ENCODE measurements around the gene LOXHD1. TPM values are rescaled to one million over a fixed set of nuclear protein-coding genes. Genes with fewer than 3 reads are reported as not detected.

Gene LOXHD1
- total RNA-seq, 1 donor from 2014 or later: not detected

- Mint-ChIP-seq H3K9me3 (ENCODE audit: unreplicated experiment) (peaks cover 7% of the 10 kb centered on the region), H3K4me1 (ENCODE audit: low read depth, unreplicated experiment) (no peaks in the 10 kb centered on the region), H3K27ac (ENCODE audit: unreplicated experiment) (no peak overlapping the region), H3K4me3 (ENCODE audit: unreplicated experiment) (no peak overlapping the region), H3K36me3 (ENCODE audit: unreplicated experiment) (no peaks in the 10 kb centered on the region), H3K27me3 (ENCODE audit: unreplicated experiment) (peaks cover 7% of the 10 kb centered on the region)
- TF ChIP-seq CTCF (IDR thresholded peaks at IDR 0.05; ENCODE audit: partially characterized antibody, unreplicated experiment): no peak
- DNase-seq: no peak
Observed at GRCh38 chr18:46574743-46575115, 82.3 kb downstream of the LOXHD1 start.

GRCh38 chr18:46574000-46574742, 82.8 kb downstream of the LOXHD1 start:
- Mint-ChIP-seq H3K4me1 (ENCODE audit: low read depth, unreplicated experiment) (no peaks in the 10 kb centered on the region), H3K9me3 (ENCODE audit: unreplicated experiment) (peaks cover 6% of the 10 kb centered on the region), H3K27ac (ENCODE audit: unreplicated experiment) (no peak overlapping the region), H3K27me3 (ENCODE audit: unreplicated experiment) (peaks cover 6% of the 10 kb centered on the region), H3K4me3 (ENCODE audit: unreplicated experiment) (no peak overlapping the region), H3K36me3 (ENCODE audit: unreplicated experiment) (no peaks in the 10 kb centered on the region)
- no peak for DNase-seq
- no peak for TF ChIP-seq CTCF (IDR thresholded peaks at IDR 0.05; ENCODE audit: partially characterized antibody, unreplicated experiment)

DNA sequence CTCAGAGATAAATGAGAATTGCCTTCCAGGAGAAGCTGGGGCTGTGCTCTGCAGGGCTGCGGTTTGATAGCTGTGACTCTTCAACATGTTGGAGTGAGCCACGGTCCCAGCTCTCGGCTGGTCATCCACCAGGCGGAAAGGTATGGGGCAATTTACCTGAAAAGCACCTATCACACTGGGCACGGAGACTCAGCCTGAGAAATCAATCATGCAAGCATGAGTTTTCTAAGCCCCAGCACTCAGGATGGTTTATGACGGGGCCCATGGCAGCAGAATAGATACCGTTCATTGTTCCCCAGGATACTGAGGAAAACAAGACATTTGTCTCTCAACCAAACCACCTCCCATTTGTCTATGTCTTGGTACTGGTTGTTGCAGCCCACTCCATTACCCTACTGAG, 83.9 kb downstream of the LOXHD1 start:
- TF ChIP-seq CTCF (IDR thresholded peaks at IDR 0.05; ENCODE audit: partially characterized antibody, unreplicated experiment): no peak
- H3K4me1 Mint-ChIP-seq (ENCODE audit: low read depth, unreplicated experiment): no peaks in the 10 kb centered on the region
- no peaks in the 10 kb centered on the region for H3K36me3 Mint-ChIP-seq (ENCODE audit: unreplicated experiment)
- DNase-seq: no peak
- H3K27me3 Mint-ChIP-seq (ENCODE audit: unreplicated experiment): peaks cover 6% of the 10 kb centered on the region
- no peak overlapping the region for H3K27ac Mint-ChIP-seq (ENCODE audit: unreplicated experiment)
- H3K4me3 Mint-ChIP-seq (ENCODE audit: unreplicated experiment): no peak overlapping the region
- peaks cover 6% of the 10 kb centered on the region for H3K9me3 Mint-ChIP-seq (ENCODE audit: unreplicated experiment)

GRCh38 chr18:46571756-46572155, 85.3 kb downstream of the LOXHD1 start:
- Mint-ChIP-seq H3K4me1 (ENCODE audit: low read depth, unreplicated experiment) (no peaks in the 10 kb centered on the region), H3K9me3 (ENCODE audit: unreplicated experiment) (peaks cover 6% of the 10 kb centered on the region), H3K36me3 (ENCODE audit: unreplicated experiment) (no peaks in the 10 kb centered on the region), H3K27me3 (ENCODE audit: unreplicated experiment) (peaks cover 6% of the 10 kb centered on the region), H3K27ac (ENCODE audit: unreplicated experiment) (no peak overlapping the region), H3K4me3 (ENCODE audit: unreplicated experiment) (no peak overlapping the region)
- no peak for TF ChIP-seq CTCF (IDR thresholded peaks at IDR 0.05; ENCODE audit: partially characterized antibody, unreplicated experiment)
- no peak for DNase-seq

- Mint-ChIP-seq H3K9me3 (ENCODE audit: unreplicated experiment) (peaks cover 8% of the 10 kb centered on the region), H3K4me3 (ENCODE audit: unreplicated experiment) (no peak overlapping the region), H3K27me3 (ENCODE audit: unreplicated experiment) (peaks cover 4% of the 10 kb centered on the region), H3K4me1 (ENCODE audit: low read depth, unreplicated experiment) (no peaks in the 10 kb centered on the region), H3K27ac (ENCODE audit: unreplicated experiment) (no peak overlapping the region), H3K36me3 (ENCODE audit: unreplicated experiment) (no peaks in the 10 kb centered on the region)
- DNase-seq: no peak
- no peak for TF ChIP-seq CTCF (IDR thresholded peaks at IDR 0.05; ENCODE audit: partially characterized antibody, unreplicated experiment)
Observed at GRCh38 chr18:46570666-46571065, 86.4 kb downstream of the LOXHD1 start.

Data from glutamatergic neuron (in vitro differentiated cells).